Neural cell (in vitro differentiated cells): Measurements from ENCODE around the gene LMOD2. TPM values are rescaled to one million over a fixed set of nuclear protein-coding genes. Genes with fewer than 3 reads are reported as not detected.

Experiments used
- H2AFZ ChIP-seq: fragments of 200-600, 300-800 bp; sonication (generic), shearing (Covaris generic); 2 replicates; pipeline ENCODE4 v1.6.0; 2014; ENCODE audit warnings: low read depth, mild to moderate bottlenecking, antibody characterized with exemption, low read length, moderate library complexity
- H3F3A ChIP-seq: fragments of 200-600 bp; shearing (Covaris generic); 2 replicates; pipeline ENCODE4 v1.6.1; 2016; ENCODE audit warnings: mild to moderate bottlenecking, moderate library complexity, mixed read lengths, antibody characterized with exemption, low read length; ENCODE audit not compliant: insufficient read depth, poor library complexity, severe bottlenecking
- H3K27ac ChIP-seq: fragments of 200-600, 300-800 bp; sonication (generic), shearing (Covaris generic); 2 replicates; pipeline ENCODE4 v1.5.1; 2014; ENCODE audit warnings: mild to moderate bottlenecking, low read length, moderate library complexity
- H3K27me3 ChIP-seq: fragments of 300-800, 200-600 bp; sonication (generic), shearing (Covaris generic); 2 replicates; pipeline ENCODE4 v1.6.0; 2014; ENCODE audit warnings: mild to moderate bottlenecking, low read depth, low read length, moderate library complexity; ENCODE audit not compliant: insufficient read depth
- H3K36me3 ChIP-seq: fragments of 300-800, 200-600 bp; sonication (generic), shearing (Covaris generic); 2 replicates; pipeline ENCODE4 v1.5.1; 2014; ENCODE audit warnings: mild to moderate bottlenecking, antibody characterized with exemption, low read length, moderate library complexity; ENCODE audit not compliant: insufficient read depth
- H3K4me2 ChIP-seq: fragments of 300-800, 200-600 bp; sonication (generic), shearing (Covaris generic); 2 replicates; pipeline ENCODE4 v1.6.0; 2014; ENCODE audit warnings: mild to moderate bottlenecking, low read length
- H3K4me3 ChIP-seq: fragments of 300-800, 200-600 bp; sonication (generic), shearing (Covaris generic); 2 replicates; pipeline ENCODE4 v1.5.1; 2014; ENCODE audit warnings: mild to moderate bottlenecking, low read length, moderate library complexity
- H3K79me2 ChIP-seq: fragments of 200-600 bp; shearing (Covaris generic); replicated peaks from 2 replicates; pipeline ENCODE4 v1.6.0; 2014; ENCODE audit warnings: mild to moderate bottlenecking, low read length, moderate library complexity; ENCODE audit not compliant: insufficient read depth
- H3K9ac ChIP-seq: fragments of 300-800, 200-600 bp; sonication (generic), shearing (Covaris generic); 2 replicates; pipeline ENCODE4 v1.6.1; 2016; ENCODE audit warnings: mild to moderate bottlenecking, low read length, mixed read lengths
- H3K9me2 ChIP-seq: fragments of 200-600 bp; shearing (Covaris generic); 2 replicates; pipeline ENCODE4 v1.6.1; 2016; ENCODE audit warnings: mild to moderate bottlenecking, low read length, mixed read lengths; ENCODE audit not compliant: insufficient read depth
- H3K9me3 ChIP-seq: fragments of 200-600, 300-800 bp; sonication (generic), shearing (Covaris generic); 2 replicates; pipeline ENCODE4 v1.6.1; 2016; ENCODE audit warnings: mild to moderate bottlenecking, mixed run types, low read length, moderate library complexity, mixed read lengths
- H4K20me1 ChIP-seq: fragments of 200-600 bp; shearing (Covaris generic); 2 replicates; pipeline ENCODE4 v1.6.1; 2016; ENCODE audit warnings: mild to moderate bottlenecking, mixed run types; ENCODE audit not compliant: insufficient read depth
- EP300 ChIP-seq: fragments of 450-650 bp; conservative IDR thresholded peaks from 2 replicates; pipeline ENCODE4 v1.6.1; 2014; ENCODE audit warnings: antibody characterized with exemption, mild to moderate bottlenecking, moderate library complexity; ENCODE audit not compliant: poor library complexity, severe bottlenecking
- EZH2 ChIP-seq: fragments of 200-600, 300-800 bp; shearing (Covaris generic), sonication (generic); IDR thresholded peaks from 2 replicates; pipeline ENCODE4 v1.6.1; 2014; ENCODE audit warnings: antibody characterized with exemption, low read length, borderline replicate concordance, mild to moderate bottlenecking; ENCODE audit not compliant: insufficient read depth, poor library complexity, severe bottlenecking
- MXI1 ChIP-seq: fragments of 450-650 bp; conservative IDR thresholded peaks from 2 replicates; pipeline ENCODE4 v1.6.1; 2014; ENCODE audit warnings: antibody characterized with exemption, mild to moderate bottlenecking; ENCODE audit not compliant: poor library complexity, severe bottlenecking
- POLR2AphosphoS5 ChIP-seq: IDR thresholded peaks from 2 replicates; pipeline ENCODE4 v1.6.1; 2012
- RAD21 ChIP-seq: fragments of 450-650 bp; conservative IDR thresholded peaks from 2 replicates; pipeline ENCODE4 v1.6.1; 2014; ENCODE audit warnings: antibody characterized with exemption, mild to moderate bottlenecking, moderate library complexity
- REST ChIP-seq: IDR thresholded peaks from 2 replicates; pipeline ENCODE4 v1.6.1; 2012; ENCODE audit warnings: borderline replicate concordance
- SMC3 ChIP-seq: fragments of 450-650 bp; conservative IDR thresholded peaks from 2 replicates; pipeline ENCODE4 v1.6.1; 2014; ENCODE audit warnings: antibody characterized with exemption, mild to moderate bottlenecking, moderate library complexity; ENCODE audit not compliant: poor library complexity
- TAF1 ChIP-seq: IDR thresholded peaks from 2 replicates; pipeline ENCODE4 v1.6.1; 2012; ENCODE audit warnings: low read depth
- polyA plus RNA-seq: library from polyadenylated mRNA; depleted of rRNA; stranded (reverse); fragments of >200 nt; gene quantifications from 2 replicates; pipeline ENCODE4 v1.2.3, GENCODE V29; 2014
- TF ChIP-seq, protein P1 (sequence below): fragments of 450-650 bp; IDR thresholded peaks from 2 replicates; pipeline ENCODE4 v1.5.1; 2014; ENCODE audit warnings: antibody characterized with exemption, mild to moderate bottlenecking, moderate library complexity; ENCODE audit not compliant: poor library complexity, severe bottlenecking

LMOD2 gene
- polyA plus RNA-seq, 1 donor from 2014 or later: not detected

GRCh38 chr7:123641901-123642300 lies 13.8 kb upstream of the LMOD2 start:
- no peaks in the 10 kb centered on the region for H3K9me3 ChIP-seq
- H3F3A ChIP-seq: no peaks in the 10 kb centered on the region
- no peak overlapping the region for H2AFZ ChIP-seq
- H3K27me3 ChIP-seq: no peaks in the 10 kb centered on the region
- no peak overlapping the region for H3K4me2 ChIP-seq
- no peaks in the 10 kb centered on the region for H4K20me1 ChIP-seq
- TF ChIP-seq EP300 (no peak), SMC3 (no peak)
- no peaks in the 10 kb centered on the region for H3K79me2 ChIP-seq
- H3K36me3 ChIP-seq: no peaks in the 10 kb centered on the region
- H3K9ac ChIP-seq: no peak overlapping the region
- H3K27ac ChIP-seq: no peak overlapping the region
- no peak overlapping the region for H3K4me3 ChIP-seq
- H3K9me2 ChIP-seq: no peaks in the 10 kb centered on the region

DNA sequence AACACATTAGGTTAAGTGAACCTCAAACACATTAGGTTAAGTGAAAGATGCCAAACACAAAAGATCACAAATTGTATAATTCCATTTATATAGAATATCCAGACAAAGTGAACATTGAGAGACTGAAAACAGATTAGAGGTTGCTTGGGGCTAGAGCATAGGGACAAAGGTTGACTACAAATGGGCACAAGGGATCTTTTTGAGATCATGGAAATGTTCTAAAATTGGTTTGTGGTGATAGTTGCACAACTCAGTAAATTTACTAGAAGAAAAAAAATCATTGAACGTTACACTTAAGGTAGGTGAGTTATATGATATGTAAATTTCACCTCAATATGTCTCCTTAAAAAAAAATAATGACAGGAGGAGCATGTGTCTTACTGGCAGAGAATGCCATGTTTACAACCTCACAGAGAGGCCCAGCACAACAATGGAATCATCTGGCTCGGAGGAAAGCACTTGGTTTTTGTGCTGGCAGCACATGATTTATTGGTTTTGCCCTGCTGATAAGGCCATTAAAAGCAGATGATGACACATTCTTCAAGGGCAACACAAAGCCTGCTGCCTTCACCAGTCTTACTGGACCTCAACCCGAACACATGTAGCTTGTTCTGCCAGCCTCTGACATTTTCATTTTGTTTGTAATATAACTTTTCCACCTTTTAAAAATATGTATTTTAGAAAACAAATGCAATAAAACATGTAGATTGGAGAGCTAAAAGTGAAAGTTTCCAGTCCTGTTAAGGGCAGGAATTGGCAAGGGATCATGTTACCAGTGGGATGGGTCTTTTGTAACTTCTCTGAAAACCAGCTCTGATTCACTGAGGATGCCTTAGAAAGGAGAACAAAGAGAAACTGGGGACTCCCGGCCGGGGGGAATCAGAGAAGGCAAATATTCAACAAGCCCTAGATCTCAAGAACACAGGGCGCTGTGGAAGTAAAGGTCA lies 11.9 kb upstream of the LMOD2 start:
- H3K79me2 ChIP-seq: no peaks in the 10 kb centered on the region
- H3K4me3 ChIP-seq: no peak overlapping the region
- H4K20me1 ChIP-seq: no peaks in the 10 kb centered on the region
- H3K27me3 ChIP-seq: no peaks in the 10 kb centered on the region
- no peak for TF ChIP-seq EZH2
- no peak for TF ChIP-seq MXI1
- TF ChIP-seq POLR2AphosphoS5: no peak
- no peak for TF ChIP-seq RAD21
- no peak for TF ChIP-seq EP300
- no peak for TF ChIP-seq TAF1
- TF ChIP-seq, protein P1, sequence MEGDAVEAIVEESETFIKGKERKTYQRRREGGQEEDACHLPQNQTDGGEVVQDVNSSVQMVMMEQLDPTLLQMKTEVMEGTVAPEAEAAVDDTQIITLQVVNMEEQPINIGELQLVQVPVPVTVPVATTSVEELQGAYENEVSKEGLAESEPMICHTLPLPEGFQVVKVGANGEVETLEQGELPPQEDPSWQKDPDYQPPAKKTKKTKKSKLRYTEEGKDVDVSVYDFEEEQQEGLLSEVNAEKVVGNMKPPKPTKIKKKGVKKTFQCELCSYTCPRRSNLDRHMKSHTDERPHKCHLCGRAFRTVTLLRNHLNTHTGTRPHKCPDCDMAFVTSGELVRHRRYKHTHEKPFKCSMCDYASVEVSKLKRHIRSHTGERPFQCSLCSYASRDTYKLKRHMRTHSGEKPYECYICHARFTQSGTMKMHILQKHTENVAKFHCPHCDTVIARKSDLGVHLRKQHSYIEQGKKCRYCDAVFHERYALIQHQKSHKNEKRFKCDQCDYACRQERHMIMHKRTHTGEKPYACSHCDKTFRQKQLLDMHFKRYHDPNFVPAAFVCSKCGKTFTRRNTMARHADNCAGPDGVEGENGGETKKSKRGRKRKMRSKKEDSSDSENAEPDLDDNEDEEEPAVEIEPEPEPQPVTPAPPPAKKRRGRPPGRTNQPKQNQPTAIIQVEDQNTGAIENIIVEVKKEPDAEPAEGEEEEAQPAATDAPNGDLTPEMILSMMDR: no peak
- TF ChIP-seq SMC3: no peak
- no peak for TF ChIP-seq REST
- no peaks in the 10 kb centered on the region for H3F3A ChIP-seq
- H3K9ac ChIP-seq: no peak overlapping the region
- no peaks in the 10 kb centered on the region for H3K36me3 ChIP-seq
- no peaks in the 10 kb centered on the region for H3K9me2 ChIP-seq
- no peak overlapping the region for H3K27ac ChIP-seq
- H2AFZ ChIP-seq: no peak overlapping the region
- H3K4me2 ChIP-seq: no peak overlapping the region
- H3K9me3 ChIP-seq: no peaks in the 10 kb centered on the region
